Measurements from ENCODE around the gene CYB561A3.
"Not testable (repeated sequence)": the region's sequence is repeated elsewhere in the genome, so short reads cannot be mapped to it uniquely, and the experiment has no call there.

The CYB561A3 gene

DNA sequence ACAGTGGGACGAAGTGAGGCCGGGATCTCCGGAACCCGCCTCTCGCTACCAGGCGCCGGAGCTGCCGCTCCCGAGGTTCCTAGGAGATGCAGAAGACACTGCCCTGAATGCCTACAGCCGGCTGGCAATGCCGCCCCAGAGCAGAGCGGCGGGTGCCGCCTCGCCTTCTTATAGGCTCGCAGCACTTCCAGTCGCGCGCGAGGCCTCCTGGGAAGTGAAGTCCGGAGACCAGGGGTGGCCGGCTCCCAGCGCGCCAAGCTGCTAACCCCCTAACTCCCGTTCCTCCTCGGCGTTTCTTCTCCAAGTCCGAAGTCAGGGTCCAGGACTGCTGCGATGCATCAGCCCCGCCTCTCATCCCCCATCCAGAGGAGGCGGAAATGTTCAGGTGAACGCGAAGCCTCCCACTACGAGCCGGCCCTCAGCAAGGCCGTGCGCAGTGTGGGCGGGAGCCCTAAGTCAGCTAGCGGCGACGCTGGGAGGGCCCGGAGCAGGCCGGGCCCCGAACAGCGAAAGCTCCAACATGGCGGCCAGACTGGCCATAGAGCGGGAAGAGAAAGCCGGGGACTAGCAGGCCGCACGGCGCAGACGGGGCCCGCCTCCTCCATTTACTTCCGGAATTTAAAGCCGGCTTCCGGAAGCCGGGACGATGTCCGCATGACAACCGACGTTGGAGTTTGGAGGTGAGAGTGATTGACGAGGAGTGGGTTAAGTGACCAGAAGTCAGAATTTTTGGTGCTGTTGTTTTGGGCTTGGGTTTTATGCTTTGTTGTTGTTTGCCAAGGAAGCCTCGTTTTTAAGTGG, at the start of gene CYB561A3, which contains the start of gene TMEM138:
Gene CYB561A3 (minus strand): TSS at position 142 of the 801 bp plus-strand sequence. CDS start 5,169 bp downstream, outside the sequence.
Gene TMEM138 (plus strand): TSS at position 634 of the 801 bp plus-strand sequence. CDS start 2,017 bp downstream, outside the sequence.
- peak; percentile 90 for DNase-seq

DNA sequence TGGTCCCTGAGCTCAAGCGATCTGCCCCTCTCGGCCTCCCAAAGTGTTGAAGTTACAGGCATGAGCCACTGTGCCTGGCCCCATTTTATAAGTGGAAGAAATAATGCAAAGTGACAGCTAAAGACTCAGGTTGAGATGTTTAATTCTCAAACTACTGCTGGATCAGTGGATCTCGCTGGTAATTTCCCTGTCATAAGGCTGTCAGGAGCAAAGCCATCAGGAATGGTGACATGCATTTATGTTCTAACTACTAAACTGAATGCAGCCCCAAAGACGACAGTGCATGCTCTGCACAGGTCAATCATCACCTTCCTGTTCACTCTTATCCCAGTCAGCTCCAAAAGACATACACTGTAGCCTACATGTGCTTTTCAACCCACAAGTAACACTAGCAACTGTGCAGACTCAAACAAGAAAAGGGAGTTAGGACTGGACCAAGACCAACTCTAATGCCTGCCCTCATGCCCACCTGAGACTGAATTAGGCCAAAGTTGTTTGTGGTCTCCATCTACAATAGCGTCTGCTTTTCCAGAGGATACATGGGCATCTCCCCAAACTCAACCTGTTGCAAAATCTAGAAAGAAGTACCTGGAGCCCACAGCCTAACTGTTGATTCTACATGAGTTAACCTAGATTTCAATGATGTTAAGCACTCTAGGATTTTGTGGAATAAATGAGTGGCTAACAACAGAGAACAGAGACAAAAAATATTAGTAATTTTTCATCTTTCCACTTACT, 45.5 kb upstream of the CYB561A3 start:
- DNase-seq, result no peak

DNA sequence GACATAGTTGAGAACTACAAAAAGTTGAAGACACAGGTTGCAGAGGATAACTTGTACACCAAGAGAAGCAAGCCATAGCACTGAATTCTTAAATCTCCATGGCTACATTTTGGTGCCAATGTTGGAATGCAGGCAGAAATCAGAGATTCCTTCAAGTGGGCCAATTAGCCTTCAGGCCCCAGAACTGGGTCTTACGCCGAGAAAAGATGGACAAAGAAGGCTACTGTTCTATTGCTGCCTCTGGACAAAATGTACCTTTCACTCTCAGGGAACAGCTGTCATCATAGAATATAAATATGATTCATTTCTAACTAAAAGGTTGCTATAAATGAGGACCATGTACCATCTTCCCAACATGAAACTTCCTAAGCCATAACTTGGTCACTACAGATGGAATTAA, 44.4 kb upstream of the CYB561A3 start:
- DNase-seq, result no peak

- no peak for DNase-seq
These were observed 43.0 kb upstream of the CYB561A3 start for GRCh38 chr11:61404641-61405040.

DNA sequence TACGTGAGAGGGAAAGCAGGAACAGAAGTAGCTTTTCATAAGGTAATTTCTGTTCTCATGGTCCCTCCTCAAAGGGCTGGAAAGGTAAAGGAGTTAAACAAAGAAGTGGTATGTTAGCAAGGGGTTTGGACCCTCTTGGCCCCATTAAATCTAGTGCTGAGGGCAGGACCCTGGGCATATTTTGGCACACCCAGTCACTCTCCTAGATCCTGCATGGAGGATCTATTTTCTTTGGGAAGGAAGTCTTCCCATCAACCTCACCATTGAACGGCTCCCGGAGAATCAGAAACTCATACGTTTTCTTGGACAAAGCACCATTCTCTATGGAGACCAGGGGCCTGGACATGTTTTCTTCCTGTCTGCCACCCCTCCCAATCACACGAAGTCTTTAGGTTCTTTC, 42.4 kb upstream of the CYB561A3 start:
- DNase-seq, result no peak

DNA sequence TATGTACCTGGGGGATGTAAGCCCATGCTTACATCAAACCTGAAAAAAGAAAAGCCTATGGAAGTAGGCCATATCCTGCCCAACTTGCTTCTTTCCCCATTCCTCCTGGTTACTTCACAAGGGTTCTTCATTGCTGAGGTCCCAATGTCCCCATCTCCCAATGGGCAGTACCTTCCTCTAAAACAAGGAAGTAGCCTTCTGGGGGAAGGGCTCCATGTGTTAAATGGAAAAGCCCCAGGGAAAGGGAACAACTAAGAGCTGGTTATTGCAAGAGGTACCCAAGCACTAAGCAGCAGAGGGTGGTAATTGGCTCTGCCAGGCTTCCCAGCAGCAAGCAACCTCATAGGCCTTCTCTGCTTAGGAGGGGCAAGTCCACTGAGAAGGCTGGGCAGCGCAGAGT, 42.0 kb upstream of the CYB561A3 start:
- no peak for DNase-seq

GRCh38 chr11:61401573-61401972, 39.9 kb upstream of the CYB561A3 start:
- no peak for DNase-seq

DNA sequence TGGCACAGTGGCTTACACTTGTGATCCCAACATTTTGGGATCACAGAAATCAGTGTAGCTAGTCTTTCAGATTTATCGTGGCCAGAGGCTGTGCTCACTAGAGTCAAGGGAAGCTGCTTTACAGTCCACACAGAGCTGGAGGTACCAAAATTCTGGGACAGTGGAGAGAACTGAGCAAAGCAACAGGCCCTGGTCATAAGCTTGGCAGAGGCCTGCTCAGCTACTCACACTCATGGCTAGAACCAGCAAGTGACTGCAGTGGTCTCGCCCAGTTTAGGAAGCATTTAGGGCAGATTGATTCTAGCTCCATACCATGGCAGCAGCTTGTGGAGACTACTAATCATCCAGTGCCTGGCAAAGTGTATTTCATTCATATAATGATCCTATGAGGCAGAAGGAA, 39.5 kb upstream of the CYB561A3 start:
- no peak for DNase-seq

DNA sequence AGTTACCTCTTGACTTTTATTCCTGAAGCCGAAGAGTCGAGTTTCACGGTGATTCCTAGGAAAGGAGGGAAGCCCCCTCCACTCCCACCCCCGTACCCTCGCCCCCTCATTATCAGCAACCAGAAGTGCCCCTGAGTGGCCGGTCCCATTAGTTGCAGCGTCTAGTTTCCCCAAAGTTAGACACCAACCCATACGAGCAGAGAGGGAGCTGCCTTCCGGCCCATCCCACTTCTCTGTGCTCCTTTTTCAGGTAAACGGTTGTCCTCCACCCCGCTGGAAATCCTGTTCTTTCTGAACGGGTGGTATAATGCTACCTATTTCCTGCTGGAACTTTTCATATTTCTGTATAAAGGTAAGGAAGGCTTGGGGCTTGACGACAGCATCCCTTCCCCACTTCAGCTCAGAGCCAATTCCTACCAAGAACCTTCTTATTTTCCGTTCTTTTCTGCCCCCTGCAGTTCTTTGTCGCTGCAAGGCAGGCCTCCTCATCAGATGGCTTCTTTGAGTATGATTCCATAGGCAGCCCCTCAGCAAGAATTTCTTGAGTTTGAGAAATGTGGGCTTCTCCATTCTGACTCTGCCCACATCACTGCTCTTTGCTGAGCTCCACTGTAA, 31.4 kb upstream of the CYB561A3 start:
- peak; percentile 24 for DNase-seq

- no peak for DNase-seq
These were observed 28.5 kb upstream of the CYB561A3 start for GRCh38 chr11:61390161-61390560.

DNA sequence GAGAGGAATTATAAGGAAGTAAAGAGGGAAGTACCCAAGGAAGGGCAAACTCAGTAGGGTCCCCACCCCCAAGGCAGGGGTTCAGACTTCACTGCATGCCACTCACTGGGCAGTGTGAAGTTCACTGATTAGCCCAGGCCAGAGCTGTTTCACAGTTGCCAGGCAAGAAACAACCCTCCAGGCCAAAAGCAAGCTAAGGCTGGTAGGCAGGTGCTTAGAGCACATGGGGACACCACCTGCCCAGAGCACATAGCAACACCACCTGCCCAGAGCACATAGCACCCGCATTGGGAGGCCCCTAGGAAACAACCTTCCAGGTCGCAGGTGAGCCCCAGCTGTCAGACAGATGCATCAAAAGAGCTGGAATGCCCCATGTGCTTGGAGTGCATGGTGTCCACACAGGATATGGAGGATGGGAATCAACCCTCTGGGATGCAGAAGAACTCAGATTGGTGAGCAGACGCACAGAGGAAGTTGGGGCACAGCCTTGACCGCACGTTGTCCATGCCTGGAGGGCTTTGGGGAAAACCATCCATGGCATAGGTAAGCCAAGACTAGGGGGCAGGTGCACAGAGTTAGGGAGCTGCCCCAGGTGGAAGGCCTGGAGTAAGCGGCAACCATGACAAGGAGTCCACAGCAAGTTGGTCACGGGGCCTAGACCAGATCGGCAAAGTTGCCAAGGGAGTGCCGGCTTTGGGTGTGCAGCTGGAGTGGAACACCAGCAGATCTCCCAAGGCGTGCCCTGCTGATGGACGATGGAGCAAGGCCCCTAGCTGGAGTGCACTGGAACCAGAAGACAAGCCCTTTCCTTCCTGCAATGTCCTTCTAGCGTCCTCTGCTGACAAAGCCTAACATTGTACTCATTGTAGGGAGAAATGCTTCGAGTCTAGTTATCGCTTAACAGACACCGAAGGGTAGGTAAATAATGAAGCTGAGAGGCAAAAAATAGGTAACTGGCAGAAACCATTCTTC, 22.9 kb upstream of the CYB561A3 start:
- DNase-seq, result no peak

DNA sequence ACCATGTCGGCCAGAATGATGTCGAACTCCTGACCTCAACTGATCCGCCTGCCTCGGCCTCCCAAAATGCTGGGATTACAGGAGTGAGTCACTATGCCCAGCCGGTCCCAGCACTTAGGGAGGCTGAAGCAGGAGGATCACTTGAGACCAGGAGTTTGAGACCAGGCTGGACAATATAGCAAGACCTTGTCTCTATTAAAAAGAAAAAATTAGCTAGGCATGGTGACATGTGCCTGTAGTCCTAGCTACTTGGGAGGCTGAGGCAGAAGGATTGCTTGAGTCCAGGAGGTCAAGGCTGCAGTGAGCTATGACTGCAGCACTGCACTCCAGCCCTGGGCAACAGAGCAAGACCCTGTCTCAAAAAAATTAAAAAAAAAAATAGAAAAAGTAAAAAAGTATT, 22.2 kb upstream of the CYB561A3 start:
- not testable (repeated sequence) for DNase-seq

DNA sequence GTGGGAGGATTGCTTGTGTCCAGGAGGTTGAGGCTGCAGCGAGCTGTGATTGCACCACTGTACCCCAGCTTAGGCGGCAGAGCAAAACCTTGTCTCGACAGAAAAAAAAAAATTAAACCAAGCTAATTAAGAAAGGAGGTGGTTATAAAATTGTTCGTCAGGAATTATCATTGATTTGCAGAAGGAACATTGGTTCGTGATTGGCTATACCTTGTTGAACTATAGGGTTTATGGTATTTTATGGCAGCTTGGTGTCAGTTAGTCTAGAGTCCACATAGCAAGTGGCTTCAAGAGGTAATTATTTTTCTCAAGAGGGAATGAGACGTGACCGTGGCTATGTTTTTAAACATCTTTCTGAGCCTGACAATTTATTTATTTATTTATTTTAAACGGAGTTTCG, 19.2 kb upstream of the CYB561A3 start:
- DNase-seq, result no peak

GRCh38 chr11:61378713-61379313, 17.1 kb upstream of the CYB561A3 start:
- DNase-seq, result no peak

- DNase-seq, result no peak
These were observed 15.9 kb upstream of the CYB561A3 start for GRCh38 chr11:61377461-61378160.

DNA sequence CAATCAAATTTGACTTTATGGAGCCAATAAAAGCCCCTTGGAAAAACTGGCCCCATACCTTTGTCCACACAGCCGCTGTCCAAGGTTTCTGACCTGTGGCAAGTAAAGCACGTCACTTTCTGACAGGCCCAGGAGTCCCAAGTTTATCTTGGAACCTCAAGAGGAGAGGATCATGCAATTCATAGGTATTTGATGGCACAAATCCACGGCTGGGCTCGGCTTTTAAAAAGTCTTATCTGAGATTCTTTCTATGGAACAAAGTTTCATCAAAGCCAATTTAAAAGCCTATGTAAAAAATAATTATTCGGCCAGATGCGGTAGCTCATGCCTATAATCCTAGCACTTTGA, 14.1 kb upstream of the CYB561A3 start:
- DNase-seq, result no peak

- no peak for DNase-seq
These were observed 11.2 kb upstream of the CYB561A3 start for GRCh38 chr11:61372659-61373420.

DNA sequence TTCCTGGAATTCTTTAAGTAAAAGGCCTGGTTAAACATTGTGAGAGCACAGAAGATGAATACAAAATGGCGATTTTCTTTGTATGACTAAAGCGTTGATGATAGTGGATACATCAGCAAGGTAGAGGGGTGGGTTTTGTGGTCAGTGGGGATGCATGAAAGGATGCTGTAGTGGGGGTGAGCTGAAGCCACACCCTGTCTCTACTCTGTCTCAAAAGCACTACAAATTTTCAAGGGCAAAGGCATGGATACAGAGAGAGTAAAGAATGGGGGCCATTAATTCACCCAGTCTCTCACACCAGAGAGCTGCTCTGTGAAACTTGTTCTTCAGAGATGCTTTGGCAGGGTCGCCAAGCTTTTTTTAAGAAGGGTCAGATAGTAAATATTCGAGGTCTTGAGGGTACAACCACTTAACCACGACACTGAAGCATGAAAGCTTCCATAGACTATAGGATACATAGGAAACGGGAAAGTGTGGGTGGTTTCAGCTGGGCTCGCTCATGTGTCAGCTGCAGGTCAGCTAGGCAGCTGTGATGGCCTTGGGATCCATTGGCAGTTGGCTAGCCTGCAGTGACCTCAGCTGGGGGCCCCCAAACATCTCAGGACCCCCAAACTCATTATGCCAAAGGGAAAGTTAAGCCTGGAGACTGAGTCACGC, 8.8 kb upstream of the CYB561A3 start:
- DNase-seq, result no peak

- DNase-seq, result no peak
These were observed 8.0 kb upstream of the CYB561A3 start for GRCh38 chr11:61369372-61370348.

Data from CD4-positive, alpha-beta T cell treated with Interleukin-21 for 1 hour (primary cell).